K562 (cell line): ENCODE data around the gene ZNF275.

Experiments
- CHD2 ChIP-seq: IDR thresholded peaks from 2 replicates; pipeline ENCODE4 v1.6.1; 2011; ENCODE audit warnings: low read depth, low read length
- MAZ ChIP-seq, 2 experiments: fragments of 450-650 bp in 1 of 2; sonication (generic) in 1 of 2; formaldehyde crosslinking; IDR thresholded peaks in 1 of 2; conservative IDR thresholded peaks in 1 of 2; 2 replicates each; pipeline versions ENCODE4 v1.4.0 to v1.5.0; 2020; ENCODE audit warnings: mild to moderate bottlenecking in 1 of 2, missing genetic modification reagents in 1 of 2
- MTF1 ChIP-seq: fragments of 250-450 bp; sonication (Bioruptor Pico); IDR thresholded peaks from 2 replicates; pipeline ENCODE4 v1.9.0; 2021; ENCODE audit warnings: moderate library complexity, mild to moderate bottlenecking, inconsistent platforms, borderline replicate concordance
- NR1H2 ChIP-seq: sonication (generic); formaldehyde crosslinking; IDR thresholded peaks from 2 replicates; pipeline ENCODE4 v1.4.0; 2020; ENCODE audit warnings: mild to moderate bottlenecking, missing genetic modification reagents
- PHB2 ChIP-seq: fragments of 450-650 bp; IDR thresholded peaks from 2 replicates; pipeline ENCODE4 v1.6.1; 2017; ENCODE audit warnings: low read depth
- RBBP5 ChIP-seq: fragments of 200-600 bp; sonication (generic); IDR thresholded peaks from 2 replicates; pipeline ENCODE4 v1.6.1; 2012; ENCODE audit warnings: borderline replicate concordance, mild to moderate bottlenecking, low read length, control low read depth, inconsistent platforms; ENCODE audit not compliant: insufficient read depth, poor library complexity, severe bottlenecking
- SNRNP70 ChIP-seq: fragments of 200-400 bp; formaldehyde crosslinking; optimal IDR thresholded peaks from 2 replicates; pipeline ENCODE3; 2017; ENCODE audit warnings: low read depth, low read length
- TBL1XR1 ChIP-seq, 2 experiments: IDR thresholded peaks; 2 replicates each; pipeline ENCODE4 v1.6.1; 2012; ENCODE audit warnings: improper control_type of control experiment in 2 of 2, low read length in 2 of 2, mild to moderate bottlenecking in 1 of 2
- TF ChIP-seq, protein P1 (sequence below), 2 experiments: fragments of 450-650 bp in 1 of 2; sonication (generic) in 1 of 2; formaldehyde crosslinking; conservative IDR thresholded peaks; 2 replicates each; pipeline versions ENCODE4 v1.4.0 to v1.8.1; 2020 to 2022; ENCODE audit warnings: mild to moderate bottlenecking in 1 of 2, missing genetic modification reagents in 1 of 2
- TF ChIP-seq, protein P2 (sequence below): fragments of 250-450 bp; sonication (Bioruptor Pico); IDR thresholded peaks from 2 replicates; pipeline ENCODE4 v1.4.0; 2020; ENCODE audit warnings: mild to moderate bottlenecking, moderate library complexity
- TF ChIP-seq, protein P3 (sequence below): sonication (generic); formaldehyde crosslinking; IDR thresholded peaks from 2 replicates; pipeline ENCODE4 v1.8.0; 2022; ENCODE audit warnings: mild to moderate bottlenecking, missing genetic modification reagents

DNA sequence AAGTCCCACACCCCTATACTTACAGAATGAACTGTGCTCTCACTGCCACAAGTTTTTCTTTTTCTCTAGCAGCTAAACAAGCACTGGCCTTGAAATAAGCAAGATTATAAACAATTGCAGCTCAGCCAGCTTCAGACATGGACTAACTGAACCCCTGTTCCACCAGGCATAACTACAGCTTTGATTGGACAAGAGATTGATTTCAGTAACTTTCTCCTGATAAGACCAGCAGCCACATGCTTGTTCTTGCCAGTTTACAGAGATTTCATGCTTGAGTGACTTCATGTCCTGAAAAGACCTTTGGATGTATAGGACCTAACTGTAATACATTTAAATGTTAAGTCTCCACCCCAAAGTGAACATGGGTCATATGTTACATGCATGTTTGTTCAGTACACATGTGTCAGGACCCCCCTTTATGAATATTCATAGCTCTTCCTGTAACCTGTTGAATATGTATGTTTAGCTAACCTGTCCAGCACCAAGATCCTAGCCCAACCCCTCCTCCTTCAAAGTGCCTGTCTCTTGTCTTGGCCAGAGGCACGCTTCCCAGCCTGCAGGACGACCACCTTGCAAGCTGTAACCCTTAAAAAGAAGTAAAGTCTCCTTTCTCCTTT is 27.9 kb downstream of the ZNF275 start:
- TF ChIP-seq CHD2: no peak
- TF ChIP-seq, protein P1, sequence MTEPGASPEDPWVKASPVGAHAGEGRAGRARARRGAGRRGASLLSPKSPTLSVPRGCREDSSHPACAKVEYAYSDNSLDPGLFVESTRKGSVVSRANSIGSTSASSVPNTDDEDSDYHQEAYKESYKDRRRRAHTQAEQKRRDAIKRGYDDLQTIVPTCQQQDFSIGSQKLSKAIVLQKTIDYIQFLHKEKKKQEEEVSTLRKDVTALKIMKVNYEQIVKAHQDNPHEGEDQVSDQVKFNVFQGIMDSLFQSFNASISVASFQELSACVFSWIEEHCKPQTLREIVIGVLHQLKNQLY (CRISPR knock-in tag; conservative IDR thresholded peaks at IDR 0.05): no peak
- TF ChIP-seq TBL1XR1 (IDR thresholded peaks at IDR 0.05; ENCODE audit: low read length in 2 of 2): no peak
- TF ChIP-seq, protein P2, sequence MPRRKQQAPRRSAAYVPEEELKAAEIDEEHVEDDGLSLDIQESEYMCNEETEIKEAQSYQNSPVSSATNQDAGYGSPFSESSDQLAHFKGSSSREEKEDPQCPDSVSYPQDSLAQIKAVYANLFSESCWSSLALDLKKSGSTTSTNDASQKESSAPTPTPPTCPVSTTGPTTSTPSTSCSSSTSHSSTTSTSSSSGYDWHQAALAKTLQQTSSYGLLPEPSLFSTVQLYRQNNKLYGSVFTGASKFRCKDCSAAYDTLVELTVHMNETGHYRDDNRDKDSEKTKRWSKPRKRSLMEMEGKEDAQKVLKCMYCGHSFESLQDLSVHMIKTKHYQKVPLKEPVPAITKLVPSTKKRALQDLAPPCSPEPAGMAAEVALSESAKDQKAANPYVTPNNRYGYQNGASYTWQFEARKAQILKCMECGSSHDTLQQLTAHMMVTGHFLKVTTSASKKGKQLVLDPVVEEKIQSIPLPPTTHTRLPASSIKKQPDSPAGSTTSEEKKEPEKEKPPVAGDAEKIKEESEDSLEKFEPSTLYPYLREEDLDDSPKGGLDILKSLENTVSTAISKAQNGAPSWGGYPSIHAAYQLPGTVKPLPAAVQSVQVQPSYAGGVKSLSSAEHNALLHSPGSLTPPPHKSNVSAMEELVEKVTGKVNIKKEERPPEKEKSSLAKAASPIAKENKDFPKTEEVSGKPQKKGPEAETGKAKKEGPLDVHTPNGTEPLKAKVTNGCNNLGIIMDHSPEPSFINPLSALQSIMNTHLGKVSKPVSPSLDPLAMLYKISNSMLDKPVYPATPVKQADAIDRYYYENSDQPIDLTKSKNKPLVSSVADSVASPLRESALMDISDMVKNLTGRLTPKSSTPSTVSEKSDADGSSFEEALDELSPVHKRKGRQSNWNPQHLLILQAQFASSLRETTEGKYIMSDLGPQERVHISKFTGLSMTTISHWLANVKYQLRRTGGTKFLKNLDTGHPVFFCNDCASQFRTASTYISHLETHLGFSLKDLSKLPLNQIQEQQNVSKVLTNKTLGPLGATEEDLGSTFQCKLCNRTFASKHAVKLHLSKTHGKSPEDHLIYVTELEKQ: no peak
- no peak for TF ChIP-seq NR1H2 (CRISPR knock-in tag)
- no peak for TF ChIP-seq MTF1 (CRISPR knock-in tag)
- TF ChIP-seq MAZ (CRISPR knock-in tag; conservative IDR thresholded peaks at IDR 0.05 in 1 of 2, IDR thresholded peaks at IDR 0.05 in 1 of 2): no peak
- no peak for TF ChIP-seq RBBP5
- TF ChIP-seq PHB2: no peak
- TF ChIP-seq, protein P3, sequence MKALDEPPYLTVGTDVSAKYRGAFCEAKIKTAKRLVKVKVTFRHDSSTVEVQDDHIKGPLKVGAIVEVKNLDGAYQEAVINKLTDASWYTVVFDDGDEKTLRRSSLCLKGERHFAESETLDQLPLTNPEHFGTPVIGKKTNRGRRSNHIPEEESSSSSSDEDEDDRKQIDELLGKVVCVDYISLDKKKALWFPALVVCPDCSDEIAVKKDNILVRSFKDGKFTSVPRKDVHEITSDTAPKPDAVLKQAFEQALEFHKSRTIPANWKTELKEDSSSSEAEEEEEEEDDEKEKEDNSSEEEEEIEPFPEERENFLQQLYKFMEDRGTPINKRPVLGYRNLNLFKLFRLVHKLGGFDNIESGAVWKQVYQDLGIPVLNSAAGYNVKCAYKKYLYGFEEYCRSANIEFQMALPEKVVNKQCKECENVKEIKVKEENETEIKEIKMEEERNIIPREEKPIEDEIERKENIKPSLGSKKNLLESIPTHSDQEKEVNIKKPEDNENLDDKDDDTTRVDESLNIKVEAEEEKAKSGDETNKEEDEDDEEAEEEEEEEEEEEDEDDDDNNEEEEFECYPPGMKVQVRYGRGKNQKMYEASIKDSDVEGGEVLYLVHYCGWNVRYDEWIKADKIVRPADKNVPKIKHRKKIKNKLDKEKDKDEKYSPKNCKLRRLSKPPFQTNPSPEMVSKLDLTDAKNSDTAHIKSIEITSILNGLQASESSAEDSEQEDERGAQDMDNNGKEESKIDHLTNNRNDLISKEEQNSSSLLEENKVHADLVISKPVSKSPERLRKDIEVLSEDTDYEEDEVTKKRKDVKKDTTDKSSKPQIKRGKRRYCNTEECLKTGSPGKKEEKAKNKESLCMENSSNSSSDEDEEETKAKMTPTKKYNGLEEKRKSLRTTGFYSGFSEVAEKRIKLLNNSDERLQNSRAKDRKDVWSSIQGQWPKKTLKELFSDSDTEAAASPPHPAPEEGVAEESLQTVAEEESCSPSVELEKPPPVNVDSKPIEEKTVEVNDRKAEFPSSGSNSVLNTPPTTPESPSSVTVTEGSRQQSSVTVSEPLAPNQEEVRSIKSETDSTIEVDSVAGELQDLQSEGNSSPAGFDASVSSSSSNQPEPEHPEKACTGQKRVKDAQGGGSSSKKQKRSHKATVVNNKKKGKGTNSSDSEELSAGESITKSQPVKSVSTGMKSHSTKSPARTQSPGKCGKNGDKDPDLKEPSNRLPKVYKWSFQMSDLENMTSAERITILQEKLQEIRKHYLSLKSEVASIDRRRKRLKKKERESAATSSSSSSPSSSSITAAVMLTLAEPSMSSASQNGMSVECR (CRISPR knock-in tag): no peak
- no peak for TF ChIP-seq SNRNP70
